ENCODE measurements around the gene GRK6.

GRCh38 chr5:177468685-177469628 lies 42.5 kb downstream of the GRK6 start:
- TF ChIP-seq POLR2AphosphoS5 (IDR thresholded peaks at IDR 0.05) (no peak), POLR2A (IDR thresholded peaks at IDR 0.05) (no peak)
- TF ChIP-seq, protein P1, sequence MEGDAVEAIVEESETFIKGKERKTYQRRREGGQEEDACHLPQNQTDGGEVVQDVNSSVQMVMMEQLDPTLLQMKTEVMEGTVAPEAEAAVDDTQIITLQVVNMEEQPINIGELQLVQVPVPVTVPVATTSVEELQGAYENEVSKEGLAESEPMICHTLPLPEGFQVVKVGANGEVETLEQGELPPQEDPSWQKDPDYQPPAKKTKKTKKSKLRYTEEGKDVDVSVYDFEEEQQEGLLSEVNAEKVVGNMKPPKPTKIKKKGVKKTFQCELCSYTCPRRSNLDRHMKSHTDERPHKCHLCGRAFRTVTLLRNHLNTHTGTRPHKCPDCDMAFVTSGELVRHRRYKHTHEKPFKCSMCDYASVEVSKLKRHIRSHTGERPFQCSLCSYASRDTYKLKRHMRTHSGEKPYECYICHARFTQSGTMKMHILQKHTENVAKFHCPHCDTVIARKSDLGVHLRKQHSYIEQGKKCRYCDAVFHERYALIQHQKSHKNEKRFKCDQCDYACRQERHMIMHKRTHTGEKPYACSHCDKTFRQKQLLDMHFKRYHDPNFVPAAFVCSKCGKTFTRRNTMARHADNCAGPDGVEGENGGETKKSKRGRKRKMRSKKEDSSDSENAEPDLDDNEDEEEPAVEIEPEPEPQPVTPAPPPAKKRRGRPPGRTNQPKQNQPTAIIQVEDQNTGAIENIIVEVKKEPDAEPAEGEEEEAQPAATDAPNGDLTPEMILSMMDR (IDR thresholded peaks at IDR 0.05), result no peak

All from prostate gland (tissue), 2 donors.